Thyroid gland (tissue), 4 donors: Measurements from ENCODE around the gene ELP4.

ENCODE experiments used
- POLR2A ChIP-seq, 2 donors: fragments of 450-650 bp; IDR thresholded peaks; one replicate each; pipeline ENCODE4 v1.6.1; 2017; ENCODE audit warnings: antibody characterized with exemption in 2 of 2, mild to moderate bottlenecking in 2 of 2, moderate library complexity in 1 of 2
- TF ChIP-seq, protein P1 (sequence below), 6 experiments: fragments of 200-600 bp in 3 of 6; fragments of 450-650 bp in 3 of 6; sonication (generic) in 3 of 6; IDR thresholded peaks; one replicate each; pipeline ENCODE4 v1.5.1; 2016 to 2019; ENCODE audit warnings: antibody characterized with exemption in 6 of 6, mild to moderate bottlenecking in 2 of 6, inconsistent platforms in 1 of 6, moderate library complexity in 1 of 6

DNA sequence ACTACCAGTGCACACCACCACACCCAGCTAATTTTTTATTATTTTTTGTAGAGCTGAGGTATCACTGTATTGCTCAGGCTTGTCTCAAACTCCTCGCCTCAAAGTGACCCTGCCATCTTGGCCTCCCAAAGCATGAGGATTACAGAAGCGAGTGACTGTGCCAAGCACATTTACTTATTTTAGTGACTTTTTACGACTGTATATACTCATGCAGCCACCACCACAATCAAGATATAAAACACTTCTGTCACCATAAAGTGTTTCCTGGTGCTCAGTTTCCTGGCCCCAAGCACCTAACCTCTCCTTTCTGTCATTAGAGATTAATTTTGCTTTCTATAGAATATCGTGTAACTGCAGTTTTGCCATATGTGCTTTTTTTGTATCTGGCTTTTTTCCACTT, 25.9 kb downstream of the ELP4 start:
- TF ChIP-seq, protein P1, sequence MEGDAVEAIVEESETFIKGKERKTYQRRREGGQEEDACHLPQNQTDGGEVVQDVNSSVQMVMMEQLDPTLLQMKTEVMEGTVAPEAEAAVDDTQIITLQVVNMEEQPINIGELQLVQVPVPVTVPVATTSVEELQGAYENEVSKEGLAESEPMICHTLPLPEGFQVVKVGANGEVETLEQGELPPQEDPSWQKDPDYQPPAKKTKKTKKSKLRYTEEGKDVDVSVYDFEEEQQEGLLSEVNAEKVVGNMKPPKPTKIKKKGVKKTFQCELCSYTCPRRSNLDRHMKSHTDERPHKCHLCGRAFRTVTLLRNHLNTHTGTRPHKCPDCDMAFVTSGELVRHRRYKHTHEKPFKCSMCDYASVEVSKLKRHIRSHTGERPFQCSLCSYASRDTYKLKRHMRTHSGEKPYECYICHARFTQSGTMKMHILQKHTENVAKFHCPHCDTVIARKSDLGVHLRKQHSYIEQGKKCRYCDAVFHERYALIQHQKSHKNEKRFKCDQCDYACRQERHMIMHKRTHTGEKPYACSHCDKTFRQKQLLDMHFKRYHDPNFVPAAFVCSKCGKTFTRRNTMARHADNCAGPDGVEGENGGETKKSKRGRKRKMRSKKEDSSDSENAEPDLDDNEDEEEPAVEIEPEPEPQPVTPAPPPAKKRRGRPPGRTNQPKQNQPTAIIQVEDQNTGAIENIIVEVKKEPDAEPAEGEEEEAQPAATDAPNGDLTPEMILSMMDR (IDR thresholded peaks at IDR 0.05): no peak
- TF ChIP-seq POLR2A (IDR thresholded peaks at IDR 0.05): no peak
